ENCODE data around the gene PCDH9.

The PCDH9 gene

GRCh38 chr13:66618702-66619101 lies 611.4 kb downstream of the PCDH9 start:
- H3K36me3 ChIP-seq (ENCODE audit: control insufficient read depth, insufficient read depth, low read length) = no peaks in the 10 kb centered on the region
- H3K27me3 ChIP-seq (ENCODE audit: control insufficient read depth, insufficient read depth, low read length) = no peaks in the 10 kb centered on the region
- H3K4me3 ChIP-seq (ENCODE audit: low read depth, low read length) = no peak overlapping the region
- H3K9me3 ChIP-seq (ENCODE audit: control insufficient read depth, insufficient read depth, low read length) = no peaks in the 10 kb centered on the region
- H3K9ac ChIP-seq (ENCODE audit: low read depth, low read length) = no peak overlapping the region
- no peaks in the 10 kb centered on the region for H3K4me1 ChIP-seq (ENCODE audit: control insufficient read depth, insufficient read depth, low read length)

DNA sequence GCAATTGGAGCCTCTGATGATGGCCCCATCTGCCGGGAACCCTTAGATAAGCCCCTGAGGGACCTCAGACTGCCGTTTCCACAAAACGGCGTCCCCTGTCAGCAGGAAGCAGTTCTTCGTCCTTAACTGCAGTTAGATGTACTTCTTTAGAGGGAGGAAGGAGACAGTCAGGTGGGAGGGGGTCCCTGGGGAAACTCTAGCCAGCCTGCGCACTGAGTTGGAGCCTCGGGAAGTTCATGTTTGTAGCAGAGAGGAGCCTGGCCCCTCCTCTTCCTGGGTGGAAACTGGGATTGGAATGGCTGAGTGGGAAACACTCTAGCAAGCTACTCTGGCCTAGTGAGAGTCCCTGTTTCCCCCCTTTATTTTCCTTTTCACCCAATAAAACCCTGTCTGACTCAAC lies 612.4 kb downstream of the PCDH9 start:
- no peak overlapping the region for H3K4me3 ChIP-seq (ENCODE audit: low read depth, low read length)
- H3K9ac ChIP-seq (ENCODE audit: low read depth, low read length) = no peak overlapping the region
- no peaks in the 10 kb centered on the region for H3K27me3 ChIP-seq (ENCODE audit: control insufficient read depth, insufficient read depth, low read length)
- H3K9me3 ChIP-seq (ENCODE audit: control insufficient read depth, insufficient read depth, low read length) = no peaks in the 10 kb centered on the region
- no peaks in the 10 kb centered on the region for H3K4me1 ChIP-seq (ENCODE audit: control insufficient read depth, insufficient read depth, low read length)
- H3K36me3 ChIP-seq (ENCODE audit: control insufficient read depth, insufficient read depth, low read length) = no peaks in the 10 kb centered on the region

DNA sequence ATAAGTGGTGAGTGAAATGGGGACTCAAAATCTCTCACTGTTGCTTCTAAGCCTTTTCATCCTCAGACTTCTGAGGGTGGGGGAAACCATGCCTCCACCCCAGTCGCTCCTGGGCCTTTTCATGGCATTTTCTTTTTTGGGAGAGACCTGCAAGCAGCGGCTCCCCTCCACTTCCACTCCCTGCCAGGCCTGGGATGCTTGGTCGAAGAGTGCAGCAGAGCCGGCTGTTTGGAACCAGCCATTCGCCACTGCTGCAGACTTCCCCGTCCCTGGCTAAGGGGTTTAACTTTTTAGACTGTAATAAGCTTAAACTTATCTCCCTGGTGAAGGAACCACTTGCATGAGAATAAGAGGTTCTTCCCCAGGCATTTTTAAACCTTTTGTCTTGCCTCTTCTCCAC lies 617.2 kb downstream of the PCDH9 start:
- no peaks in the 10 kb centered on the region for H3K36me3 ChIP-seq (ENCODE audit: control insufficient read depth, insufficient read depth, low read length)
- no peak overlapping the region for H3K4me3 ChIP-seq (ENCODE audit: low read depth, low read length)
- no peaks in the 10 kb centered on the region for H3K9me3 ChIP-seq (ENCODE audit: control insufficient read depth, insufficient read depth, low read length)
- no peaks in the 10 kb centered on the region for H3K27me3 ChIP-seq (ENCODE audit: control insufficient read depth, insufficient read depth, low read length)
- H3K9ac ChIP-seq (ENCODE audit: low read depth, low read length) = no peak overlapping the region
- H3K4me1 ChIP-seq (ENCODE audit: control insufficient read depth, insufficient read depth, low read length) = no peaks in the 10 kb centered on the region

- no peaks in the 10 kb centered on the region for H3K9me3 ChIP-seq (ENCODE audit: control insufficient read depth, insufficient read depth, low read length)
- H3K36me3 ChIP-seq (ENCODE audit: control insufficient read depth, insufficient read depth, low read length) = no peaks in the 10 kb centered on the region
- peaks cover 3% of the 10 kb centered on the region for H3K4me1 ChIP-seq (ENCODE audit: control insufficient read depth, insufficient read depth, low read length)
- H3K27me3 ChIP-seq (ENCODE audit: control insufficient read depth, insufficient read depth, low read length) = no peaks in the 10 kb centered on the region
- no peak overlapping the region for H3K9ac ChIP-seq (ENCODE audit: low read depth, low read length)
- no peak overlapping the region for H3K4me3 ChIP-seq (ENCODE audit: low read depth, low read length)
Measured at GRCh38 chr13:66586489-66586888, 643.6 kb downstream of the PCDH9 start.

DNA sequence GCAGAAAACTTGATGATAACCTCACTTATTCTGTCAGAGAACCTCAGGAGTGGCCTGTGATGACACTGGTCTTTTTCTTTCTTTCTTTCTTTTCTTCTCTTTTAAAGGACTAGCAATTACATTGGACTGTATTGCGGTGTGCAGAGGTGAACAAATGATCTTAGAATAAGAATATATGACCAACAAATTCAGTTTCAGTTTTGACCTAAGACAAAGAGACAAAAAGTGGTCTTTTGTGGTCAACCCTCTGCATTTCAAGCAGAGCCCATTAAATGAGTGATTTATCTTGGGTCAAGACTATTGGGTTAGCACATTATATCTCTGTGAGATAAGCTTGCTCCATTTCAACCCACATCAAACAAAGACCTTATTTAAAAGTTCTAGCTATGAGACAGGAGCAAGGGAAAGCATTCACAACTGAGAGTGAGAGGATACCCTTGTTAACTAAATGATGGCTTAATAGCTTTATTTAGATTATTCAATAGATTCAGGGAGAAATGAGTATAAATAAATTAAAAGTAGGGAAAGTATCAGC lies 644.4 kb downstream of the PCDH9 start:
- Histone ChIP-seq H3K9me3 (ENCODE audit: control insufficient read depth, insufficient read depth, low read length) (no peaks in the 10 kb centered on the region), H3K4me1 (ENCODE audit: control insufficient read depth, insufficient read depth, low read length) (peaks cover 4% of the 10 kb centered on the region), H3K4me3 (ENCODE audit: low read depth, low read length) (no peak overlapping the region), H3K36me3 (ENCODE audit: control insufficient read depth, insufficient read depth, low read length) (no peaks in the 10 kb centered on the region), H3K9ac (ENCODE audit: low read depth, low read length) (no peak overlapping the region), H3K27me3 (ENCODE audit: control insufficient read depth, insufficient read depth, low read length) (no peaks in the 10 kb centered on the region)

DNA sequence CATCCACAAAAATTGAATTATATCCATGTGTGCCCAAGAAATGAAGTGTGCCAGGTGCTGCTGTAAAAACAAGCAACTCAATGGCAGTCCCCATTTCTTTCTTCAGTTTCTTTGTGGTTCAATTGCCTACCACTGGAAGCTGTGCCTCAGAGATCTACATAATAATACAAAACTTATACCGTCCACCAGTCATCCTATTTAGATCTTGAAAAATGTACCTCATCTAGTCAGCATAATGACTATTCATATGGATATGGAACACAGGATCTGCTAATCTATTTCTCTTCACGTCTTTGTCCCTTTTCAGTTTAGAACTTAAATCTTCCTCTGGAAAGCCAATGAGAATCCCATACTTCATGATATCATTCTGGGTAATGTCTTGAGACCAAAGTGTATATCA lies 648.5 kb downstream of the PCDH9 start:
- Histone ChIP-seq H3K4me1 (ENCODE audit: control insufficient read depth, insufficient read depth, low read length) (peaks cover 4% of the 10 kb centered on the region), H3K4me3 (ENCODE audit: low read depth, low read length) (no peak overlapping the region), H3K9me3 (ENCODE audit: control insufficient read depth, insufficient read depth, low read length) (no peaks in the 10 kb centered on the region), H3K27me3 (ENCODE audit: control insufficient read depth, insufficient read depth, low read length) (no peaks in the 10 kb centered on the region), H3K36me3 (ENCODE audit: control insufficient read depth, insufficient read depth, low read length) (no peaks in the 10 kb centered on the region), H3K9ac (ENCODE audit: low read depth, low read length) (no peak overlapping the region)

- no peaks in the 10 kb centered on the region for H3K36me3 ChIP-seq (ENCODE audit: control insufficient read depth, insufficient read depth, low read length)
- peaks cover 4% of the 10 kb centered on the region for H3K4me1 ChIP-seq (ENCODE audit: control insufficient read depth, insufficient read depth, low read length)
- H3K27me3 ChIP-seq (ENCODE audit: control insufficient read depth, insufficient read depth, low read length) = no peaks in the 10 kb centered on the region
- H3K9ac ChIP-seq (ENCODE audit: low read depth, low read length) = no peak overlapping the region
- no peaks in the 10 kb centered on the region for H3K9me3 ChIP-seq (ENCODE audit: control insufficient read depth, insufficient read depth, low read length)
- no peak overlapping the region for H3K4me3 ChIP-seq (ENCODE audit: low read depth, low read length)
Measured at GRCh38 chr13:66578305-66578704, 651.8 kb downstream of the PCDH9 start.

DNA sequence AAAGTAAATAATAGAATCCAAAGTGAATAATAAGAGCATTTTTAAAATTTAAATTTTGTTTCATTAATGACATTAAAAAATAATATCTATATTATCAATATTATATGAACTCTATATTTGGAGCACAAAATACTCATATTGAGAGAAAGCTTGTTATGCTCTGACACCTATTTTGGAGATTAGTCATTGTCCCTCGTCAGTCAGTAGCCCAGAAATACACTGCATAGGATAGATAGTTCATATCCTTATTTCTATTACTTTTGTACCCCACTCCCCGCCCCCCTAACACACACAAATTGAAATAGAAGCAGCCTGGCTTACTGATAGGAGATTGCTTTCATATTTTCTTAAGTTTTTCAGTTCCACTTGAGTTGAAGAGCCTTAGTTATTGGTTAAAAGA lies 652.8 kb downstream of the PCDH9 start:
- Histone ChIP-seq H3K9me3 (ENCODE audit: control insufficient read depth, insufficient read depth, low read length) (no peaks in the 10 kb centered on the region), H3K9ac (ENCODE audit: low read depth, low read length) (no peak overlapping the region), H3K27me3 (ENCODE audit: control insufficient read depth, insufficient read depth, low read length) (no peaks in the 10 kb centered on the region), H3K4me3 (ENCODE audit: low read depth, low read length) (no peak overlapping the region), H3K36me3 (ENCODE audit: control insufficient read depth, insufficient read depth, low read length) (no peaks in the 10 kb centered on the region), H3K4me1 (ENCODE audit: control insufficient read depth, insufficient read depth, low read length) (peaks cover 4% of the 10 kb centered on the region)

DNA sequence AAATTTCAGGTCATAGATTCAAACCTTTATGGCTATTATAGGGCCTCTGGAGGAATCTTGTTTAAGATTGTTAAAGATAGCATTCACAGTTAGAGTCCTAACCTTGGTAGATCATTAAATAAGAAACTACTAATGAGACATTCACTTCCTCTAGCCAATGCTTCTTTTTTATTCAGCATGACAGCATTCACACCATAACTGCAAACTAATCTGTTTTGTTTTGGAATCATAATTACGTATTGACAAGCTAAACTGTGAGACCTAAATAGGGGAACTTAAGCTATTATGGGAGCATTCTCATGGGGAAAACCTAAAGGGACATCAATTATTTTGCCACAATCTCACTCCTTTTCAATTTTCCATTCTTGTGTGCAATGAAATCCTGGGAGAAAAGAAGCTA lies 653.8 kb downstream of the PCDH9 start:
- H3K4me1 ChIP-seq (ENCODE audit: control insufficient read depth, insufficient read depth, low read length) = no peaks in the 10 kb centered on the region
- no peak overlapping the region for H3K9ac ChIP-seq (ENCODE audit: low read depth, low read length)
- H3K27me3 ChIP-seq (ENCODE audit: control insufficient read depth, insufficient read depth, low read length) = no peaks in the 10 kb centered on the region
- H3K4me3 ChIP-seq (ENCODE audit: low read depth, low read length) = no peak overlapping the region
- H3K36me3 ChIP-seq (ENCODE audit: control insufficient read depth, insufficient read depth, low read length) = no peaks in the 10 kb centered on the region
- no peaks in the 10 kb centered on the region for H3K9me3 ChIP-seq (ENCODE audit: control insufficient read depth, insufficient read depth, low read length)

GRCh38 chr13:66574606-66575005 lies 655.5 kb downstream of the PCDH9 start:
- Histone ChIP-seq H3K9me3 (ENCODE audit: control insufficient read depth, insufficient read depth, low read length) (no peaks in the 10 kb centered on the region), H3K36me3 (ENCODE audit: control insufficient read depth, insufficient read depth, low read length) (no peaks in the 10 kb centered on the region), H3K4me3 (ENCODE audit: low read depth, low read length) (no peak overlapping the region), H3K27me3 (ENCODE audit: control insufficient read depth, insufficient read depth, low read length) (no peaks in the 10 kb centered on the region), H3K4me1 (ENCODE audit: control insufficient read depth, insufficient read depth, low read length) (no peaks in the 10 kb centered on the region), H3K9ac (ENCODE audit: low read depth, low read length) (no peak overlapping the region)

- Histone ChIP-seq H3K4me1 (ENCODE audit: control insufficient read depth, insufficient read depth, low read length) (no peaks in the 10 kb centered on the region), H3K27me3 (ENCODE audit: control insufficient read depth, insufficient read depth, low read length) (no peaks in the 10 kb centered on the region), H3K9ac (ENCODE audit: low read depth, low read length) (no peak overlapping the region), H3K4me3 (ENCODE audit: low read depth, low read length) (no peak overlapping the region), H3K36me3 (ENCODE audit: control insufficient read depth, insufficient read depth, low read length) (no peaks in the 10 kb centered on the region), H3K9me3 (ENCODE audit: control insufficient read depth, insufficient read depth, low read length) (no peaks in the 10 kb centered on the region)
Measured at GRCh38 chr13:66567899-66568612, 662.1 kb downstream of the PCDH9 start.

- no peaks in the 10 kb centered on the region for H3K36me3 ChIP-seq (ENCODE audit: control insufficient read depth, insufficient read depth, low read length)
- no peak overlapping the region for H3K9ac ChIP-seq (ENCODE audit: low read depth, low read length)
- no peaks in the 10 kb centered on the region for H3K9me3 ChIP-seq (ENCODE audit: control insufficient read depth, insufficient read depth, low read length)
- no peaks in the 10 kb centered on the region for H3K4me1 ChIP-seq (ENCODE audit: control insufficient read depth, insufficient read depth, low read length)
- no peaks in the 10 kb centered on the region for H3K27me3 ChIP-seq (ENCODE audit: control insufficient read depth, insufficient read depth, low read length)
- H3K4me3 ChIP-seq (ENCODE audit: low read depth, low read length) = no peak overlapping the region
Measured at GRCh38 chr13:66565279-66565678, 664.9 kb downstream of the PCDH9 start.
